Left ventricle myocardium inferior (tissue), 1 donor: ENCODE data around the gene SEZ6. TPM values are rescaled to one million over a fixed set of nuclear protein-coding genes. Genes with fewer than 3 reads are reported as not detected.

ENCODE experiments used
- DNase-seq: peaks from one replicate; pipeline ENCODE4 v3.0.0-alpha.2; 2020
- H3K27ac ChIP-seq: fragments of 200-600 bp; replicated peaks from 2 replicates; pipeline ENCODE4 v1.8.0; 2021
- H3K27me3 ChIP-seq: fragments of 200-600 bp; 2 replicates; pipeline ENCODE4 v1.8.0; 2021; ENCODE audit warnings: low read depth
- H3K36me3 ChIP-seq: fragments of 200-600 bp; 2 replicates; pipeline ENCODE4 v1.8.0; 2021
- H3K4me1 ChIP-seq: fragments of 200-600 bp; 2 replicates; pipeline ENCODE4 v1.8.0; 2021
- H3K4me3 ChIP-seq: fragments of 200-600 bp; 2 replicates; pipeline ENCODE4 v1.8.0; 2021; ENCODE audit warnings: mild to moderate bottlenecking, moderate library complexity
- H3K9me3 ChIP-seq: fragments of 200-600 bp; replicated peaks from 2 replicates; pipeline ENCODE4 v1.8.0; 2021
- intact Hi-C: fragments of 100-400 bp; cut with micrococcal nuclease; formaldehyde crosslinking; loops from one replicate; pipeline ENCODE4 v1.11.0; 2022
- total RNA-seq: library from RNA; stranded (reverse); fragmentation: NEBNext Ultra II Directional; extraction: Animal tissue kit (Norgen Biotek cat#: 25700); gene quantifications from one replicate; pipeline ENCODE4 v1.2.1, GENCODE V29; 2021
- TF ChIP-seq, protein P1 (sequence below): fragments of 200-600 bp; IDR thresholded peaks from 2 replicates; pipeline ENCODE4 v1.8.0; 2021; ENCODE audit warnings: antibody characterized with exemption, mild to moderate bottlenecking, borderline replicate concordance
- donor health status: DM: no; HTN: yes; CAD: no; lungs with severe emphysema.

Gene SEZ6
- total RNA-seq, 1 donor from 2014 or later, result not detected

DNA sequence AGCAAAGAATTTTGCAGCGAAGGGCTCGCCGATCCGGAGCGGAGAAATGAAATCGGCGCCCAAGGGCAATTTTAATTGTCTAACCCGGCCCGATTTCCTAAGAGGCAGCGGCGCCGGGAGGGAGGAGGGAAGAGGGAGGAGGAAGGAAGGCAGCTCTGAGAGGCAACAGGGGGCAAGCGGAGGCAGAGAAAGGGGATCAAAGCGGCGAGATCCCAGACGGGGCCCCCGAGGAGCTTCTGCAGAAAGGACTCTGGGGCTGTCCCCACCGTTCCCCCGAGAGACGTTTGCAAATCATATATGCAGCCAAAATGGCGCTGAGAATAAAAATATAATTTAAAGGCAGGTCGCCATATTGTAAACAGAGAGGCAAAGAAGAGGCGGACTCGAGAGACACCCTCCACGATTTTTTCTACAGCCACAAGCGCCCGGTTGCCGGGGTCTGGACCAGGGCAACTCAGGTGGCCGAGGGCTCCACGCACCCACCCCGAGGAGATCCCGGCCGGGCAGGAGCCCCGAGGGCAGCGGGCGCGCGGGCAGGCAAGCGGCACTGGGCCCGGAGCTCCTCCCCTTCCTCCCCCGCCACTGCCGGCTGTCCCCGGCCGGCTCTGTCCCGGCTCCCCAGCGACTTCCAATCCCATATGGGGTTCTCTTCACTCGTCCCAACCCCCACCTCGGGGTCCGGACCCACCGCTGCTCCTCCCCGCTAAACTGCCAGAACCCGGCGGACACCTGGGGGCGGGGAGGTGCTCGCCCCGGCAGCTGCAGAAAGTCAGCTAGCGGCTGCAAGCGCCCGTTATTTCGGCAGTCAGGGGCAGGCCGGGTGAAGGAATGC, 56.4 kb downstream of the SEZ6 start:
- Histone ChIP-seq H3K4me1 (peaks cover 83% of the 10 kb centered on the region), H3K27me3 (no peaks in the 10 kb centered on the region), H3K4me3 (peak overlapping the region; percentile 95), H3K36me3 (no peaks in the 10 kb centered on the region), H3K27ac (peak overlapping the region; percentile 100), H3K9me3 (no peaks in the 10 kb centered on the region)
- DNase-seq, result peak; percentile 73
- intact Hi-C loops, result no loop called here
- TF ChIP-seq, protein P1, sequence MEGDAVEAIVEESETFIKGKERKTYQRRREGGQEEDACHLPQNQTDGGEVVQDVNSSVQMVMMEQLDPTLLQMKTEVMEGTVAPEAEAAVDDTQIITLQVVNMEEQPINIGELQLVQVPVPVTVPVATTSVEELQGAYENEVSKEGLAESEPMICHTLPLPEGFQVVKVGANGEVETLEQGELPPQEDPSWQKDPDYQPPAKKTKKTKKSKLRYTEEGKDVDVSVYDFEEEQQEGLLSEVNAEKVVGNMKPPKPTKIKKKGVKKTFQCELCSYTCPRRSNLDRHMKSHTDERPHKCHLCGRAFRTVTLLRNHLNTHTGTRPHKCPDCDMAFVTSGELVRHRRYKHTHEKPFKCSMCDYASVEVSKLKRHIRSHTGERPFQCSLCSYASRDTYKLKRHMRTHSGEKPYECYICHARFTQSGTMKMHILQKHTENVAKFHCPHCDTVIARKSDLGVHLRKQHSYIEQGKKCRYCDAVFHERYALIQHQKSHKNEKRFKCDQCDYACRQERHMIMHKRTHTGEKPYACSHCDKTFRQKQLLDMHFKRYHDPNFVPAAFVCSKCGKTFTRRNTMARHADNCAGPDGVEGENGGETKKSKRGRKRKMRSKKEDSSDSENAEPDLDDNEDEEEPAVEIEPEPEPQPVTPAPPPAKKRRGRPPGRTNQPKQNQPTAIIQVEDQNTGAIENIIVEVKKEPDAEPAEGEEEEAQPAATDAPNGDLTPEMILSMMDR, result no peak

DNA sequence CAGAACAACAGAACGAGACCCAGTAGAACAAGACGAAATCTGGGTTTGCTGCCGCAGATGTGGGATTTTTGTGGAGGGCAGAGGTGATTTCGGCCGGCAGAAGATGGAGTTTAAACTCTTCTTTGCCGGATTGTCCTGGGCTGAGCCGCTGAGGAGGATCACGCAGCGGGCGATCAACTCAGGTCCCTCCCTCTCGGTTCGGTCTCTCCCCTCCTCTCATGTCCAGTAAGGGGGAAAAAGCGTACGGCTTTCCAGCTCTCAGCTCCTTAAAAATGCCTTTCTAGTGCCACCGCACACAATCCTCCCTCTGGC, 57.0 kb downstream of the SEZ6 start:
- DNase-seq, result no peak
- Histone ChIP-seq H3K27me3 (no peaks in the 10 kb centered on the region), H3K36me3 (no peaks in the 10 kb centered on the region), H3K4me3 (peak overlapping the region; percentile 95), H3K27ac (peak overlapping the region; percentile 100), H3K9me3 (no peaks in the 10 kb centered on the region), H3K4me1 (peaks cover 88% of the 10 kb centered on the region)
- TF ChIP-seq, protein P1, result no peak
- intact Hi-C loops, result no loop called here

DNA sequence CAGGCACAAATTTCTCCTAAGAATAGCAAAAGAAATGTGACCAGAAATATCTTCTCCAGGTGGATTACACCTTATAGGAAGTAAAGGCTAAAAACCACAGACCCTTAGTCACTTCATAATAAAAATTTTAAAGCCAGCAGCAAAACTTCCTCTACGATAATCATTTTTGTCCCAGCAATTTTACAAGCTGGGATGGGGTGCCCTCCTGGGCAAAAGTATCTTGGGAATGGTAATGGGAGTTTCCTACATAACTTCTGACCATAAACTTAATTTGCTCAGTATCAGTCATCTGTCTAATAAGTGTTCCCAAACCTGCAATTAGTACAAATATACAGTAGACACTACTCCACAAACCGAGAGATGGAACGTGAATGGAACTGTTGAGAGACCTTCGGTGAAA, 57.5 kb downstream of the SEZ6 start:
- no peaks in the 10 kb centered on the region for H3K9me3 ChIP-seq
- H3K36me3 ChIP-seq, result no peaks in the 10 kb centered on the region
- TF ChIP-seq, protein P1, result no peak
- H3K4me1 ChIP-seq, result peaks cover 88% of the 10 kb centered on the region
- no peaks in the 10 kb centered on the region for H3K27me3 ChIP-seq
- peak overlapping the region; percentile 100 for H3K27ac ChIP-seq
- H3K4me3 ChIP-seq, result peak overlapping the region; percentile 95
- intact Hi-C loops, result no loop called here
- no peak for DNase-seq

DNA sequence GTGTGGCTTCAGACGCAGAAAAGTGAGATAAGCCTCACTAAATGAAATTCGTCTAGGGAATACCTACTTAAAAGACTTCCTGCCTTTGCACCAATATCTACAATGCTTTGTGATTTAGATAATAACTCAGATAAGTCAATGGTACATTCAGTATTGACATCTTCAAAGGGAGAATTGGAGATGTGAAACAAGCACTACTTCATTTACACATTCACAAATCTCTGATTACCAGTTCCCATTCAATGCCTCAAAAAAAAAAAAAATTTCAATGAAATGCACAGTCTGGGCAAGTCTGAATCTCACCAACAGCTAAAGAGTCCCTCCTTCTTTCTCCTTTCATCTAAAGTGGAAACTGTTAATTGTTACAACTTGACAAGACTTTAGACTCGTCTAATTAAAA, 58.2 kb downstream of the SEZ6 start:
- intact Hi-C loops, result no loop called here
- Histone ChIP-seq H3K4me3 (peak overlapping the region; percentile 95), H3K9me3 (no peaks in the 10 kb centered on the region), H3K36me3 (no peaks in the 10 kb centered on the region), H3K27me3 (no peaks in the 10 kb centered on the region), H3K27ac (peak overlapping the region; percentile 100), H3K4me1 (peaks cover 85% of the 10 kb centered on the region)
- TF ChIP-seq, protein P1, result no peak
- no peak for DNase-seq

DNA sequence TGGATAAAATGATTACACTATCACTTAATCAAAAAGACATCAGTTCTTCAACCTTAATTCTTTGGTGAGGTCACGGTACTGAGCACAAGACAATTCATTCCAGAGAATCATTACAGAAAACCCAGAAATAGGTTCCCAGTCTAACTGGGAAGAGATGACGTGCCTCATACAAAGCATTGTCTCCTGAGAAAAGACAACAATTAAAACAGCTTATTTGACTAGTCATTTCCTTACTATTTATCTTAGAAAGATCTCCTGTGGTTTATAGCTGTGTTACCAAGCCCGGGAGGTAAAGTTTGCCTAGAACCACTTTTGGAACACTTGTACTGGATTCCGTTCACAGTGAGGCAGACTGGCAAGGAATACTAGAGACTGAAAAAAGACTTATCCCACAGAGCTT, 59.6 kb downstream of the SEZ6 start:
- peak overlapping the region; percentile 100 for H3K27ac ChIP-seq
- peaks cover 93% of the 10 kb centered on the region for H3K4me1 ChIP-seq
- TF ChIP-seq, protein P1, result no peak
- no peak overlapping the region for H3K4me3 ChIP-seq
- no peaks in the 10 kb centered on the region for H3K27me3 ChIP-seq
- intact Hi-C loops, result no loop called here
- H3K9me3 ChIP-seq, result no peaks in the 10 kb centered on the region
- DNase-seq, result no peak
- H3K36me3 ChIP-seq, result no peaks in the 10 kb centered on the region
